Keratinocyte (primary cell): ENCODE results near the gene ST8SIA5. TPM values are rescaled to one million over a fixed set of nuclear protein-coding genes. Genes with fewer than 3 reads are reported as not detected.
A peak's percentile ranks its signal among the peaks of the same experiment; 100 is the strongest.

Experiments
- DNase-seq: peaks from one replicate; pipeline ENCODE4 v3.0.0-alpha.2; 2011; ENCODE audit warnings: low read depth, missing footprints, low spot score
- FAIRE-seq: peaks from 2 replicates; lab custom pipeline; 2011; peaks lifted over from hg19 to GRCh38; lab: Jason Lieb, UNC
- H2AFZ ChIP-seq: 2 replicates; pipeline ENCODE4 v1.6.0; 2012; ENCODE audit warnings: low read length, control low read depth, inconsistent platforms; ENCODE audit not compliant: control insufficient read depth
- H3K27ac ChIP-seq: 2 replicates; pipeline ENCODE4 v1.5.1; 2011; ENCODE audit warnings: low read length; ENCODE audit not compliant: control insufficient read depth, insufficient read depth
- H3K27me3 ChIP-seq: 3 replicates; pipeline ENCODE4 v1.6.0; 2011; ENCODE audit warnings: low read length; ENCODE audit not compliant: control insufficient read depth, insufficient read depth; ENCODE audit errors: extremely low read depth
- H3K36me3 ChIP-seq, 2 experiments: 2 replicates in 1 of 2; 3 replicates in 1 of 2; pipeline ENCODE4 v1.5.1; 2011; ENCODE audit warnings: low read length in 2 of 2, mild to moderate bottlenecking in 1 of 2; ENCODE audit not compliant: control insufficient read depth in 2 of 2, insufficient read depth in 2 of 2; ENCODE audit errors: extremely low read depth in 1 of 2
- H3K4me1 ChIP-seq: 3 replicates; pipeline ENCODE4 v1.5.1; 2011; ENCODE audit warnings: low read length; ENCODE audit not compliant: control insufficient read depth, insufficient read depth; ENCODE audit errors: extremely low read depth
- H3K4me2 ChIP-seq: 3 replicates; pipeline ENCODE4 v1.6.0; 2011; ENCODE audit warnings: low read depth, low read length; ENCODE audit not compliant: control insufficient read depth, insufficient read depth; ENCODE audit errors: extremely low read depth
- H3K4me3 ChIP-seq, 3 experiments: fragments of 200-600 bp in 1 of 3; sonication (generic) in 1 of 3; 2 replicates in 2 of 3; 3 replicates in 1 of 3; pipeline ENCODE4 v1.5.1; 2011 to 2016; ENCODE audit warnings: low read length in 3 of 3, mild to moderate bottlenecking in 3 of 3, control low read depth in 2 of 3, inconsistent platforms in 1 of 3, low read depth in 1 of 3, mixed read lengths in 1 of 3, mixed run types in 1 of 3, moderate library complexity in 1 of 3; ENCODE audit not compliant: control insufficient read depth in 2 of 3, insufficient read depth in 2 of 3; ENCODE audit errors: extremely low read depth in 1 of 3
- H3K79me2 ChIP-seq: 2 replicates; pipeline ENCODE4 v1.6.0; 2012; ENCODE audit warnings: low read length; ENCODE audit not compliant: control insufficient read depth, insufficient read depth
- H3K9ac ChIP-seq: 3 replicates; pipeline ENCODE4 v1.6.0; 2011; ENCODE audit warnings: low read length; ENCODE audit not compliant: control insufficient read depth, insufficient read depth; ENCODE audit errors: extremely low read depth
- H3K9me1 ChIP-seq: 3 replicates; pipeline ENCODE4 v1.6.0; 2011; ENCODE audit warnings: low read length; ENCODE audit not compliant: control insufficient read depth, insufficient read depth; ENCODE audit errors: extremely low read depth
- H3K9me3 ChIP-seq: 2 replicates; pipeline ENCODE4 v1.5.1; 2012; ENCODE audit warnings: low read depth, low read length; ENCODE audit not compliant: control insufficient read depth
- H4K20me1 ChIP-seq: 3 replicates; pipeline ENCODE4 v1.6.0; 2011; ENCODE audit warnings: low read length; ENCODE audit not compliant: control insufficient read depth, insufficient read depth; ENCODE audit errors: extremely low read depth
- EZH2 ChIP-seq: IDR thresholded peaks from one replicate; pipeline ENCODE4 v1.6.1; 2012; ENCODE audit warnings: inconsistent platforms, mild to moderate bottlenecking, low read length, moderate library complexity
- dilution Hi-C: fragments of 300-500 bp; cut with MboI; formaldehyde crosslinking; loops from one replicate; pipeline ENCODE4 v1.7.0; 2020; ENCODE audit warnings: low sequenced_read_pairs; ENCODE audit not compliant: extremely low pct_ligation_motif_present
- polyA plus RNA-seq, 5 experiments: library from polyadenylated mRNA; depleted of rRNA in 3 of 5; stranded (reverse) in 3 of 5; stranded (forward) in 1 of 5; unstranded in 1 of 5; fragments of >200 nt; gene quantifications; 1 replicate in 1 of 5; 2 replicates in 3 of 5; 3 replicates in 1 of 5; pipeline versions ENCODE4 v1.2.1 to v1.2.3, GENCODE V29; 2011 to 2012; ENCODE audit warnings: missing spikeins in 2 of 5, low read depth in 1 of 5, low replicate concordance in 1 of 5
- TF ChIP-seq, protein P1 (sequence below), 3 experiments: IDR thresholded peaks in 1 of 3; conservative IDR thresholded peaks in 1 of 3; optimal IDR thresholded peaks in 1 of 3; 2 replicates in 2 of 3; 3 replicates in 1 of 3; pipeline versions ENCODE3 to v1.5.1; 2011; ENCODE audit warnings: low read length in 3 of 3, mild to moderate bottlenecking in 3 of 3, moderate library complexity in 2 of 3, control low read depth in 1 of 3, inconsistent platforms in 1 of 3; ENCODE audit not compliant: insufficient read depth in 2 of 3; ENCODE audit errors: extremely low read depth in 1 of 3

Gene ST8SIA5
- polyA plus RNA-seq, 1 donor (not counting 4 experiments of a cell fraction or from before 2014, with no cell fraction given) = under 0.01 TPM

DNA sequence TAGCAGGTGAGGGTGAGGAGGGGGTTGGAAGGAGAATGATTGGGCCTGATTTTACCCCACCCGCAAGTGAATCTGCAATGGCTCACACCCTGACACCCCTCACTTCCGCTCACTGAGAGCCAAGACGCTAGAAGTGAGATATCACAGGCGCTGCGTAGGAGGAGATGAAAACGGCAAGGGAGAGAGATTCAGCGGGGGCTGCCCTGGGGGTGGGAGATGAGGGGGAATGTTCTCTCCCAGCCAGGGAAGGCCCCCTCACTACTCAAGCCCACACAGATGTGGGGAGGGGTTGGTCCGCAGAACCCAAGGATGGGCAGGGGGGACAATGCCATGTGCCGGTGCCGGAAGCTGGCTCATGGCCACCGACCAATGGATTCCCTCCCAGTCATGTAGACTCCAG, 132.7 kb downstream of the ST8SIA5 start:
- Histone ChIP-seq H3K4me1 (no peaks in the 10 kb centered on the region), H3K79me2 (no peaks in the 10 kb centered on the region), H3K27me3 (peaks cover 3% of the 10 kb centered on the region), H3K9me3 (no peaks in the 10 kb centered on the region), H3K9me1 (no peaks in the 10 kb centered on the region), H4K20me1 (no peaks in the 10 kb centered on the region), H2AFZ (no peak overlapping the region), H3K4me2 (no peak overlapping the region), H3K9ac (no peak overlapping the region), H3K4me3 (no peak overlapping the region), H3K27ac (no peak overlapping the region), H3K36me3 (no peaks in the 10 kb centered on the region)
- no peak for TF ChIP-seq EZH2
- TF ChIP-seq, protein P1, sequence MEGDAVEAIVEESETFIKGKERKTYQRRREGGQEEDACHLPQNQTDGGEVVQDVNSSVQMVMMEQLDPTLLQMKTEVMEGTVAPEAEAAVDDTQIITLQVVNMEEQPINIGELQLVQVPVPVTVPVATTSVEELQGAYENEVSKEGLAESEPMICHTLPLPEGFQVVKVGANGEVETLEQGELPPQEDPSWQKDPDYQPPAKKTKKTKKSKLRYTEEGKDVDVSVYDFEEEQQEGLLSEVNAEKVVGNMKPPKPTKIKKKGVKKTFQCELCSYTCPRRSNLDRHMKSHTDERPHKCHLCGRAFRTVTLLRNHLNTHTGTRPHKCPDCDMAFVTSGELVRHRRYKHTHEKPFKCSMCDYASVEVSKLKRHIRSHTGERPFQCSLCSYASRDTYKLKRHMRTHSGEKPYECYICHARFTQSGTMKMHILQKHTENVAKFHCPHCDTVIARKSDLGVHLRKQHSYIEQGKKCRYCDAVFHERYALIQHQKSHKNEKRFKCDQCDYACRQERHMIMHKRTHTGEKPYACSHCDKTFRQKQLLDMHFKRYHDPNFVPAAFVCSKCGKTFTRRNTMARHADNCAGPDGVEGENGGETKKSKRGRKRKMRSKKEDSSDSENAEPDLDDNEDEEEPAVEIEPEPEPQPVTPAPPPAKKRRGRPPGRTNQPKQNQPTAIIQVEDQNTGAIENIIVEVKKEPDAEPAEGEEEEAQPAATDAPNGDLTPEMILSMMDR (optimal IDR thresholded peaks at IDR 0.05 in 1 of 3, IDR thresholded peaks at IDR 0.05 in 1 of 3, conservative IDR thresholded peaks at IDR 0.05 in 1 of 3; ENCODE audit: extremely low read depth in 1 of 3, insufficient read depth in 2 of 3, low read length in 3 of 3) = no peak
- dilution Hi-C loops = no loop called here
- DNase-seq (no peak), FAIRE-seq (no peak)

DNA sequence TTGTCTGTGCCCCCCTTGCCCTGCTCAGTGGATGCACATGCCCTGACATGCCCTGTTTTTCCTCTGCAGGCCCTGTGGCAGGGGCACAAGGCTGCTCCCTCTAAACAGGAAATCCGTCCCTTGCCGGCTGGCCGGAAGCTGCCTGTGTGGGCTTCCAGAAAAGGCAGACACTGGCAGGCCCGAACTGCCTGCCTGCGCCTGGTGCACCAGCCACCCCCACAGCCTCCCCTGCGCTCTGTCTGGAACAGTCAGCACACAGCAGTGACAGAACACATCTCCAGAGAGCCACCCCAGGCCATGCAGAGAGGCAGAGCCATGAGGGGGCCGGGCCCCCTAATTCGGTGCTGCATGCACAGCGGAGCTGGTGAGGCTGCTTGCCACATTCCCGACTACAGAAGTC, 133.3 kb downstream of the ST8SIA5 start:
- Histone ChIP-seq H3K9me3 (no peaks in the 10 kb centered on the region), H3K9me1 (no peaks in the 10 kb centered on the region), H3K4me3 (no peak overlapping the region), H3K36me3 (no peaks in the 10 kb centered on the region), H3K79me2 (no peaks in the 10 kb centered on the region), H3K4me1 (no peaks in the 10 kb centered on the region), H3K4me2 (no peak overlapping the region), H4K20me1 (no peaks in the 10 kb centered on the region), H3K27ac (no peak overlapping the region), H2AFZ (peak overlapping the region; percentile 27), H3K27me3 (peaks cover 3% of the 10 kb centered on the region), H3K9ac (no peak overlapping the region)
- no peak for DNase-seq
- FAIRE-seq = no peak
- dilution Hi-C loops = no loop called here
- TF ChIP-seq, protein P1 (optimal IDR thresholded peaks at IDR 0.05 in 1 of 3, IDR thresholded peaks at IDR 0.05 in 1 of 3, conservative IDR thresholded peaks at IDR 0.05 in 1 of 3; ENCODE audit: extremely low read depth in 1 of 3, insufficient read depth in 2 of 3, low read length in 3 of 3) = no peak
- TF ChIP-seq EZH2 = no peak
